Measurements from ENCODE around the gene TTC8. TPM values are rescaled to one million over a fixed set of nuclear protein-coding genes. Genes with fewer than 3 reads are reported as not detected.
"Not testable (repeated sequence)": the region's sequence is repeated elsewhere in the genome, so short reads cannot be mapped to it uniquely, and the experiment has no call there.

TTC8 gene
- total RNA-seq (2014; rRNA removed; shearing (Covaris generic)), result 18.8 and 19.0 TPM in 2 replicates

GRCh38 chr14:88824314-88825077 lies at the start of gene TTC8:
TTC8 (plus strand) TSS chr14:88824651; CDS start chr14:88824708, 57 bp downstream.
- peak; percentile 82 for DNase-seq (ENCODE audit: low read depth)

GRCh38 chr14:88775532-88775931 lies 48.9 kb upstream of the TTC8 start:
- no peak for DNase-seq (ENCODE audit: low read depth)

GRCh38 chr14:88785911-88786310 lies 38.5 kb upstream of the TTC8 start:
- DNase-seq (ENCODE audit: low read depth), result no peak

- DNase-seq (ENCODE audit: low read depth), result no peak
These were observed 37.7 kb upstream of the TTC8 start for GRCh38 chr14:88786715-88787114.

GRCh38 chr14:88789573-88789972 lies 34.9 kb upstream of the TTC8 start:
- DNase-seq (ENCODE audit: low read depth), result not testable (repeated sequence)

GRCh38 chr14:88790501-88791251 lies 33.8 kb upstream of the TTC8 start:
- no peak for DNase-seq (ENCODE audit: low read depth)

GRCh38 chr14:88791252-88791621 lies 33.2 kb upstream of the TTC8 start:
- no peak for DNase-seq (ENCODE audit: low read depth)

GRCh38 chr14:88791629-88792472 lies 32.6 kb upstream of the TTC8 start:
- peak; percentile 22 for DNase-seq (ENCODE audit: low read depth)

- DNase-seq (ENCODE audit: low read depth), result peak; percentile 71
These were observed 31.8 kb upstream of the TTC8 start, which contains the start of gene EML5 for GRCh38 chr14:88792473-88793258. EML5 (minus strand) TSS chr14:88792953; CDS start chr14:88792503, 450 bp downstream.

- DNase-seq (ENCODE audit: low read depth), result no peak
These were observed 31.2 kb upstream of the TTC8 start for GRCh38 chr14:88793259-88793625.

GRCh38 chr14:88798156-88798555 lies 26.3 kb upstream of the TTC8 start:
- DNase-seq (ENCODE audit: low read depth), result no peak

GRCh38 chr14:88799522-88799921 lies 24.9 kb upstream of the TTC8 start:
- DNase-seq (ENCODE audit: low read depth), result no peak

- no peak for DNase-seq (ENCODE audit: low read depth)
These were observed 21.9 kb upstream of the TTC8 start for GRCh38 chr14:88802596-88802995.

- peak; percentile 79 for DNase-seq (ENCODE audit: low read depth)
These were observed 20.4 kb upstream of the TTC8 start for GRCh38 chr14:88804035-88804434.

- no peak for DNase-seq (ENCODE audit: low read depth)
These were observed 20.0 kb upstream of the TTC8 start for GRCh38 chr14:88804477-88804876.

GRCh38 chr14:88808359-88808758 lies 16.1 kb upstream of the TTC8 start:
- no peak for DNase-seq (ENCODE audit: low read depth)

GRCh38 chr14:88815980-88816379 lies 8.5 kb upstream of the TTC8 start:
- no peak for DNase-seq (ENCODE audit: low read depth)

GRCh38 chr14:88818018-88818417 lies 6.4 kb upstream of the TTC8 start:
- DNase-seq (ENCODE audit: low read depth), result no peak

- DNase-seq (ENCODE audit: low read depth), result not testable (repeated sequence)
These were observed 4.8 kb upstream of the TTC8 start for GRCh38 chr14:88819674-88820073.

- no peak for DNase-seq (ENCODE audit: low read depth)
These were observed 3.1 kb upstream of the TTC8 start for GRCh38 chr14:88821378-88821777.

GRCh38 chr14:88821888-88822287 lies 2.6 kb upstream of the TTC8 start:
- no peak for DNase-seq (ENCODE audit: low read depth)

Data from M059J (cell line).